WERI-Rb-1 (cell line): ENCODE data around the gene CEP83.
"Not testable (repeated sequence)": the region's sequence is repeated elsewhere in the genome, so short reads cannot be mapped to it uniquely, and the experiment has no call there.

Source experiments
- DNase-seq: peaks from one replicate; pipeline ENCODE4 v3.0.0-alpha.2; 2020
- H3K27ac ChIP-seq: fragments of 250-450 bp; sonication (Bioruptor Pico); 2 replicates; pipeline ENCODE4 v1.5.1; 2020; ENCODE audit warnings: mild to moderate bottlenecking, moderate library complexity
- H3K27me3 ChIP-seq: fragments of 250-450 bp; sonication (Bioruptor Pico); 2 replicates; pipeline ENCODE4 v1.5.1; 2021; ENCODE audit warnings: mild to moderate bottlenecking, low read depth, moderate library complexity; ENCODE audit not compliant: insufficient read depth, severe bottlenecking
- H3K36me3 ChIP-seq: fragments of 250-450 bp; sonication (Bioruptor Pico); 2 replicates; pipeline ENCODE4 v1.5.1; 2020; ENCODE audit warnings: mild to moderate bottlenecking, moderate library complexity
- H3K4me3 ChIP-seq: 2 replicates; pipeline ENCODE4 v1.5.1; 2011; ENCODE audit warnings: low read depth, mild to moderate bottlenecking, control low read depth, low read length
- H3K9me3 ChIP-seq: fragments of 250-450 bp; sonication (Bioruptor Pico); 2 replicates; pipeline ENCODE4 v1.5.1; 2021; ENCODE audit warnings: mild to moderate bottlenecking, moderate library complexity; ENCODE audit not compliant: severe bottlenecking
- CTCF ChIP-seq: IDR thresholded peaks from 2 replicates; pipeline ENCODE4 v1.5.1; 2011; ENCODE audit warnings: low read depth, mild to moderate bottlenecking, control low read depth, inconsistent platforms, low read length

CEP83 gene

GRCh38 chr12:94429633-94430032 lies 30.0 kb downstream of the CEP83 start:
- H3K36me3 ChIP-seq: no peaks in the 10 kb centered on the region
- H3K9me3 ChIP-seq: peaks cover 6% of the 10 kb centered on the region
- no peak overlapping the region for H3K27ac ChIP-seq
- H3K27me3 ChIP-seq: no peaks in the 10 kb centered on the region
- DNase-seq: no peak
- TF ChIP-seq CTCF: 0 out of 2 replicates have a peak, but pooled peaks have one; percentile 15
- H3K4me3 ChIP-seq: no peak overlapping the region

DNA sequence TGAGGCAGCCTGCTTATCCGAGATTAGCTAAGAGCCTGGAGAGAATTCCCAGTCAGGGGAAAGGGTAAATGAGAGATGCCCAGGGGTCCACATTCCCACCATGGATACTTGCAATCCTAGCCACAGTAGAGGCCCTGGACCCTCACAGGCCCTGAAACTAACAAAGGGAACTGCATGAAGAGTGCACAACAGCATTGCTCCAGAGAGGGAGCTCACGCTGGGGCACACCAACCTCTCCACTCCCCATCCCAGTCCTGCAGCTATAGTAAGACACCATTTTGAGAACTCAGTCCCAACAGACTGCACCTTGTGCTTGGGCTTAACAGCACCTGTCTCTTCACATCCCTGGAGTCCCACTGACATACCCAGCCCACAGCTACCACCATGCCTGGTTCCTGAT lies 30.5 kb downstream of the CEP83 start:
- no peak overlapping the region for H3K4me3 ChIP-seq
- TF ChIP-seq CTCF: no peak
- DNase-seq: no peak
- H3K36me3 ChIP-seq: no peaks in the 10 kb centered on the region
- no peaks in the 10 kb centered on the region for H3K27me3 ChIP-seq
- H3K27ac ChIP-seq: no peak overlapping the region
- peaks cover 6% of the 10 kb centered on the region for H3K9me3 ChIP-seq

- no peaks in the 10 kb centered on the region for H3K27me3 ChIP-seq
- no peak overlapping the region for H3K4me3 ChIP-seq
- no peak for DNase-seq
- H3K9me3 ChIP-seq: peaks cover 13% of the 10 kb centered on the region
- no peak for TF ChIP-seq CTCF
- no peaks in the 10 kb centered on the region for H3K36me3 ChIP-seq
- no peak overlapping the region for H3K27ac ChIP-seq
Observed at GRCh38 chr12:94427501-94428381, 31.9 kb downstream of the CEP83 start.

DNA sequence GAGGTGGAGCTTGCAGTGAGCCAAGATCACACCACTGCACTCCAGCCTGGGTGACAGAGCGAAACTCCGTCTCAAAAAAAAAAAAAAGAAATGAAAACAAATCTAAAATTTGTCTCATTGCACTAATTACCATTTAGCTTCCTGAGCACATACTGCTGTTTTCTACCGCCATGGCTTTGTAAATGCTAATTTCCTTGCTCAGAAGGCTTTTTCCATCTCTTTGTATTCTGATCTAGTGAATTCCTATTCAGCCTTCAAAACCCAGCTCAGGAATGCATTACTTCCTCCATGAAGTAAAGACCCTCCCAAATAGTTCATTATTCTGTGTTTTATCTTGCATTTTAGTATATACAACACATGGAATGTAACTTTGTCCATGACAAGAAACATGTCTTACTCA lies 33.6 kb downstream of the CEP83 start:
- Histone ChIP-seq H3K27ac (no peak overlapping the region), H3K27me3 (no peaks in the 10 kb centered on the region), H3K9me3 (peaks cover 20% of the 10 kb centered on the region), H3K36me3 (no peaks in the 10 kb centered on the region; the same call in 1 of the 2 replicates), H3K4me3 (no peak overlapping the region)
- no peak for DNase-seq
- TF ChIP-seq CTCF: no peak

DNA sequence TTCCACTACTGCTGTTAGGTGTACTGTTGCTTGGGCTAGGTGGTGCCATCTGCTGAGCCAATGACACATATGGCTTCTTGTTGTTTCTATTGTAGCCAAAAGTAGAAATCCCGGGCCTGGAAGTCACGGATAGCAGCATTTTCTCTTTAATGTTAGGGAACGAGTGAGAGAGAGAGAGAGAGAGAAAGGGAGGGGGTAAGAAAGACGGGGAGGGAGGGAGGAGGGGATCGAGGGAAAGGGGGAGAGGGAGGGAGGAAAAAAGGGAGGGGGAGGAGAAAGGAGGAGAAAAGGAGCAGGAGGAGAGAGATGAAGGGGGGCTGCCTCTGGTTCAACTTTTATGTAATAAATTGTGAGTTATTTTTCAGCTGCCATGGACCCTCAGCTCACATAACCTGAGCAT lies 34.8 kb downstream of the CEP83 start:
- not testable (repeated sequence) for H3K27me3 ChIP-seq, DNase-seq, H3K27ac ChIP-seq, H3K36me3 ChIP-seq, H3K4me3 ChIP-seq
- H3K9me3 ChIP-seq: peaks cover 15% of the 10 kb centered on the region

DNA sequence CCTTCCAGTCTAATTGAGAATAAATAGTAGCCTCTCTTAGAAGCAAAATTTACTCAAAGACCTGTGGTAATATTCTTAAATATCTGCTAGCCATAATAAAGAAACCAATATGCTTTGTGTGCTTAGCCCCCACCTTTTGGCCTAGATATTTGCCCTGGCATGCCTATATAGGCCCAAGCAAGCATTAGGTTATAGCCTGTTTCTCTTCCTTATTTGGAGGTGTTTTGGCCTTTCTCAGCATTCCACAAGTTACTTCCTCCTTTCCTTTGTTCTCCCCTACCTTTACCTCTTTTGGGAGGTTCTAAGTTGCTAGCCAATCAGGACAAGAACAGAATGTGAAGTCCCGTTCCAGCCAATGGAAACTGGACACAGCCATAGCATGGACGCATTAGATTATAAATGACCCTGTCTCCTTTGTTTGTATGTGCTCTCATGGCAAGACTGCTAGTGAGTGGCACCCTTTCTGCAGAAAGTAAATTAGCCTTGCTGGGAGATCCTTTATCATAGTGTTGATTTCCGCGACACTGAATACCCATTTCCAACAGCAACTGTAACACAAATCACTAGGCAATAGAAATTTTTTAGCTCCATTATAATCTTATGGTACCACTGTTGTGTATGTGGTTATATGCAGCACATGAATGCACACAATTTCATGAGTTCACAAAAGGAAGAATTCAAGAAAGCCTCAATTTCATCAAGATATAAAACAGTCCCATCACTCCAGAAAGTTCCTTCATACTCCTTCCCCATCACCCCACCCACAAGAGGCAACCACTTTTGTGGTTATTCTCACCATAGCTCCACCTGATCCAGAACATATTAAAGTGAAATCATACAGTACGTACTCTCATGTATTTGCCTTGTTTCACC lies 37.6 kb downstream of the CEP83 start:
- Histone ChIP-seq H3K9me3 (peaks cover 14% of the 10 kb centered on the region), H3K27me3 (no peaks in the 10 kb centered on the region), H3K36me3 (no peaks in the 10 kb centered on the region; the same call in 1 of the 2 replicates), H3K27ac (no peak overlapping the region), H3K4me3 (no peak overlapping the region)
- DNase-seq: no peak
- TF ChIP-seq CTCF: no peak
